H4 (cell line): ENCODE results near the gene ITGB5. TPM values are rescaled to one million over a fixed set of nuclear protein-coding genes. Genes with fewer than 3 reads are reported as not detected.

ENCODE experiments used
- DNase-seq: peaks from one replicate; pipeline ENCODE4 v3.0.0-alpha.2; 2015; ENCODE audit warnings: low spot score
- total RNA-seq: library from RNA; depleted of rRNA; stranded (reverse); fragments of >200 nt; shearing (Covaris generic); gene quantifications from 2 replicates; pipeline ENCODE4 v1.2.3, GENCODE V29; 2014

Gene ITGB5
- total RNA-seq, 1 experiment from 2014 or later = 189 TPM

GRCh38 chr3:124867511-124867910 is 19.7 kb downstream of the ITGB5 start:
- DNase-seq = no peak

- no peak for DNase-seq
Measured at GRCh38 chr3:124862006-124862405, 25.2 kb downstream of the ITGB5 start.

GRCh38 chr3:124861041-124861440 is 26.1 kb downstream of the ITGB5 start:
- no peak for DNase-seq

DNA sequence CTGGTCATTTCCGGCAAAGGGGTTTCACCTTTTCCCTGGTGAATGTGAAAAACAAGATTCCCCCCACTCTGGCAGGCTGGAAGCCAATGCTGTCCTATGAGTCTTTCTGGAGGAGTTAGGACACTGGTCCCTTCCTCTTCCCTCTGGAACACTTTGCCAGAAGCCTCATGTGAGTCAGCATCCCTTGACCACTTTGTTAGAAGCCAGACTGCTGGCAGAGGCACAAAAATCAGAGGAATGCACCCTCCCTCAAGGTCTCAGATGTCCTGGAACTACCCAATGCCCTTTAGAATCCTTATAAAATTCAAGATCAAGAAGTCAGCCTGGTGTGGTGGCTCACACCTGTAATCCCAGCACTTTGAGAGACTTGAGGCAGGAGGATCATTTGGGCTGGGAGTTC is 26.6 kb downstream of the ITGB5 start:
- peak; percentile 97 for DNase-seq

DNA sequence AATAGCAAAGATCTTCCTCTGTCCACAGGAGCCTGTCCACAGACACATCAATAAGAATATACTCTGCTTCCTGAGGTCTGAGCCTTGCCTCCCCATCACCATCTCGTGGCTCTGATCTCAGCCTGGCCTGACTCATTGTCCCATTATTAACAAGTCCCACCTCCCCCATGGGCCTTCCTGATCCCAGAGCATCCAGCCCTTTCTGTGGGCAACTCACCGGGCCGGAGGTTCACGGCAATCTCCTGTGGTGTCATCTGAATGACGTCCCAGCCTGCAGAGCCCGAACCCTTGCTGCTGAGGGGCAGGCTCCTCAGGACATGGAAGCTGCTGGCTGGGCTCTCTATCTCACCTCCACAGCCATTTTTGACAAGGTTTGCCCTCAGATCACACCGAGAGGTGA is 28.1 kb downstream of the ITGB5 start:
- DNase-seq = peak; percentile 83

GRCh38 chr3:124858275-124858674 is 28.9 kb downstream of the ITGB5 start:
- DNase-seq = peak; percentile 72

DNA sequence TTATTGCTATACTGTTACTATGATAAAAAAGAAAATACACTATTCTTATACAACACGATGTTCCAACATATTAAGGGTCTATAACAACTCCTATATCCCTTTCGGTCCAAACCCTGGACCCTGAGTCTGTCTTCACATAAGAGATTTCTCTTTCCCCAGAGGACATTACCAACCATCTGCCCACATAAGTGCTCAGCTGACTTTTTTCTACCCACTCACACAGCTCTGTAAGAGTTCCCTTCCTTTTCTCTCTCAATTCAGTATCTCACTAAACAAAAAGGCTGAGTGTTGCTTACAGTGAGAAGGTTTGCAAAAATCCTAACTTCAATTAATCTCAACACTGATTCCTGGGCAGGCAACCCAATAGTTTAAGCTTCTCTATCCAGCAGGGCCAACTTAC is 30.5 kb downstream of the ITGB5 start:
- no peak for DNase-seq

DNA sequence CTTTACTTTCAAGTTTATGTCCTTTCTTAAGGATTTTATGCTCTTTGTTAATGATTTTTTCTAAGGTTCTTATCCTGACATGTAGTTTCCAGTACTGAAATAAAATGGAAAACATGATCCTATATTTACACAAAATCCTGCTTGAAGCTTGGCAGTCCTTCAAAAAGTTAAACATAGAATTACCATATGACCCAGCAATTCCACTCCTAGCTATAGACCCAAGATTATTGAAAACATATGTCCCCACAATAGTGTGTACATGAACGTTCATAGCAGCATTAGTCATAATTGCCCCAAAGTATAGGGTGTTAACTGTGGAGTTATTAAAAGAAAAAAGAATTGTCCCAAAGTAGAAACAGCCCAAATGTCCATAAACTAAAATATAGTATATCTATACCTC is 33.2 kb downstream of the ITGB5 start:
- DNase-seq = no peak

DNA sequence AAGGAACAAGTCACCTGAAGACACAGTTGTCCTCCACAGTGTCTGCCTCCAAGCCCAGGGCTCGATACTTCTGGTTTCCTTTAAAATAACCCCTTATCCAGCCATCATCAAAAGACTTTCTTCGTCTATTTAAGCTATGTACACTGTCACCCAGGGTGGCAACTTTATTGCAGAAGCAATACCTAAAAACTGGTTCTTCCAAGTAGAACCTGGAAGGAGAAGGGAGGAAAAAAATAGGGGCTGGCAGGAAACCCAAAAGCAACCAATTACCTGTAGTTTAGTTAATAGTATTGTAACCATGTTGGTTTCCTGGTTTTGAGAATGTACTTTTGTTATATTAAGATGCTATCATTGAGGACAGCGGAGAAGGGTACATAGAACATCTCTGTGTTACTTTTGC is 33.7 kb downstream of the ITGB5 start:
- DNase-seq = no peak

DNA sequence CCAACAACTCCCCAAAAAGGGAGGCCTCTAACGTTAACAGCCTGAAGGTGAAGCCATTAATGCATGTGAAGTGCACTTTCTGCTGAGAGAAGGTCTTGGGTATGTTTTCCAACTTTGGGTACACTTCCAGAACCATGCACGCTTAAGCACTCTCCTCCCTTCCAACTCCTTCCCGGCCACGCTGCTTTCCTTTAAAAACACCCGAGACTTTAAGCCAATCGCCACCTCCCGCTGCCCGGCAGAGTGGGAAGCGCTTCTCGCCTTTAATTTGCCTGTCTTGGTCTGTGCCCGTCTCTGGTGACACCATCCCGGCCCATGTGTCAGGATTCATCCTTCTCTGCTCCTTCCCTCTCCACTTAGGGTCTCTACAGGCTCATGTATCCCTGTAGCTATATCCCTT is 35.3 kb downstream of the ITGB5 start:
- DNase-seq = no peak

- no peak for DNase-seq
Measured at GRCh38 chr3:124851136-124851535, 36.0 kb downstream of the ITGB5 start.

DNA sequence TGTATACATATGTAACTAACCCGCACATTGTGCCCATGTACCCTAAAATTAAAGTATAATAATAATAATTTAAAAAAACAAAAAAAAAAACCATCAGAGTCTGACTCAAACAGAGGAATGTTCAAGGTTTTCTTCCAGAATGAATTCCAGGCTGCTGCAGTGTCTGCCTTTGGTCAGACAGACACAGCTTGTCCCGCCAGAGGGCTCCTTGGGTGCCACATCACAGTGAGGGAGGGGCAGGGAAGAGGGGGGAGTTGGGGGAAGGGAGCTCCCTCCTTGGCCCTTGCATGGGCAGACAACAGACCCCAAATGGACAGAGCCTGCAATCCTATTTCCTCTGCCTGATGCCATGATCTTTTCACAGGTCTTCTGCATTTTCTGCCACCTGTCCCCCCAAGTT is 36.5 kb downstream of the ITGB5 start:
- no peak for DNase-seq

DNA sequence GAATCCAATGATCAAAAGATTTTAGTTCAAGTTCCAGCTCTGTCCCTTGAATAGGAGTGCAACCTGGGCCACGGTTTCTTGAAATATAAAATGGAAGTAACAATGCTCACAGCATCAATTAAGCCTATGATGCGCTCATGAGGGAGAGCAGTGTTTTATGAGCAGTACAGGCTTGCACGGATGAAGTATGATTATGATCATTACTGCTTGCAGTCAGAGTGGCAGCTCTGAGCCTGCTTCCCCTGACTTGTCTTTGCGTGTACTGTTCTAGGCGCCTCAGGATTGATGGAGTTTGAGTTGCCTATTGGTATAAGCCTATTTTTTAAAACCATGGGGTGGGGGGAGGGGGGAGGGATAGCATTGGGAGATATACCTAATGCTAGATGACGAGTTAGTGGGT is 37.0 kb downstream of the ITGB5 start:
- no peak for DNase-seq

DNA sequence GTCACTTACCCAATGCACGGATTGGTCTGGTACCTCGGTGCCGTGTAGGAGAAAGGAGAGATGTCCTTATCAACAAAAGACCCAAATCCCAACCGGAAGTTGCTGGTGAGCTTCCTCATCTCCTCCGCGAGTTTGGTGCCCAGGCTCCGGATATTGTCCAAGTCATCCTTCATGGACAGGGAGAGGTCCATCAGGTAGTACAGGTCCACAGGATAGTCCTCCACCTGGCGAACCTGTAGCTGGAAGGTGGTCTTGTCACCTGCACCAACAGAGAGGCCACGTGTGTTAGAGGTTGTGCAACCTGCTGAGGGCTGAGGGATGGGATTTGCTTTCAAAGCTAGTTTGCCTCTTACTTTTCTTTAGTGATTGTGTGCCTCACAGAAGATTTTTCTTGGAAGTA is 38.9 kb downstream of the ITGB5 start:
- DNase-seq = no peak

- no peak for DNase-seq
Measured at GRCh38 chr3:124847863-124848262, 39.3 kb downstream of the ITGB5 start.

DNA sequence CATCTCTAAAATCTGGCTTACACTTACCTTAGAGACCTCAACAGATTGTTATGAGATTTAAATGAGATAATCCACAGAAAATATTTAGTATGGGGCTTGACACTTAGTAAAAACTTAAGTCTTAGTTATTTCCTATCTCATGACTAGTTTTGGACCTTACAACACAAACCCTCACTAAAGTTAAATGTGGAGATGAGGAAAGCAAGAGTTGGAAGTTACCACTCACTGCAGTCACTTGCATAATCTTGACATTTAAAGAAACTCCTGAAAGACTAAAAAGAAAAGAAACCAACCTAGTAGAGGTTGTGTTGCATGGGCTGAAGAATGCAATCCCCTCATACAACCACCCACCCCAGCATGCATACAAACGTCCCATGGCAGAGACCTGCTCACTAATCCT is 40.1 kb downstream of the ITGB5 start:
- no peak for DNase-seq

- peak; percentile 70 for DNase-seq
Measured at GRCh38 chr3:124846189-124846588, 41.0 kb downstream of the ITGB5 start.

DNA sequence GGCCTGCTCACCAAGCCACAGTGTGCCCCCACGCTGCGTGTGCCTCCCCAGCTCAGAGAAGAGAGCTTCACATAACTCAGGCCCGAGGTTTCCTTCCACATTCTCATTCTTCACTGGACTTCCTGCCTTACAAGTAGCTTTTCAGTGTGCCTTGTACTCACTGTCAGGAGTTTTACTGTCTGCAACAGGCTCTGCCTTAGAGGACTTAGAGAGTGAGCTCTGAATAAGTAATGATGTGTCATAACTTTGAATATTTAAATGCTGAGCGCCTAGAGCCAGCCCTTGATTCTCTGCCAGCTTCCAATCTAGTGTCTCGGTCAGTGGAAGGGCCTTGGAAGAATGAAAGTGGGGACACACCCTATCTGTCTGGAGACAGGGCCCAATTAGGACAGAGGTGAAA is 41.8 kb downstream of the ITGB5 start:
- peak; percentile 46 for DNase-seq

DNA sequence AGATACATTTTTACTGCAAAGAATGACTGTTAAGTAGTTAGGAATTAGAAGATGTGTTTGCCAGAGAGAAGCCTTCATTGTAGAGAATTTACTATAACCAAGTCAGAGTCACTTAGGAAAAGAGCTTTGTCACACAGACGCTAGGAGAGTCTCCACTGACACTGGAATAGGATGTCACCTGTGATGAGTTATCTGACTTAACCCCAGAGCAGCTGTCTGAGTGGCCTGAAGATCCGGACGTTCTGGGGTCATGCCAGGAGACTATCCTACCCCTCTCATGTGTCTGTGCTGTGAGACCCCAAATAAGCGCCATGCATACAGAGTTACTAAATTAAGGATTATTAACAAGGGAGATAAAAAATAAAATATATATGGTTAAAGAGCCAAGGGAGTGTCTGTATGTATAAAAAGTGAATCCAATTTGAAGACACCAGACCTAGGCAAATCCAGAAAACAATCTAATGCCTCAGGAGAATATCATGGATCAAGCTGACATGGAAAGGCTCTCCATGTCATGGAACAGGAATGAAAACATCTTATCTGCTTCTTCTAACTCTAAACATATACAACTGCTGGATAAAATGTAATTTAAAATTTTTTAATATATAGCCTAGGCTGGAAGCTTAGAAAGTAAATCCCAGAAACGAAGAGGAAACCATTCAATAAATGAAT is 43.5 kb downstream of the ITGB5 start:
- no peak for DNase-seq

DNA sequence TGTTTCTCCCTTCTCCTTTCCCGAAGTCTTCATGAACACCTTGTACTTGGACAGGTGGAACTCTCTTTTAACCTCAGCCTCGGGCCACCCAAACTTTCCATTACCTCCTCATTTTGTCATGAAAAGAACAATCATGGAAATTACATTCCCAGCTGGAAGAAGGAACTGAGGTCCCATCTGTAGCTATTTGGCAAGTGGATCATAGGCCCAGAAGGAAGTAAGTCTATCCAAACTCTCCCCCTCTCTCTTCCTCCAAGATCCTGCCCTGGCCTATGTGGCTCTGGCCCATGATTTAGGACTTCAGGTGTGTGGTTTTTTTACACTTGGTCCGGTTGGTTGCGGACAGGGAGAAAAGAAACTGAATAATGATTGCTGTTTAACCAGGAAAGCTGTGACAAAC is 44.1 kb downstream of the ITGB5 start:
- DNase-seq = no peak

GRCh38 chr3:124841517-124841916 is 45.6 kb downstream of the ITGB5 start:
- no peak for DNase-seq

- no peak for DNase-seq
Measured at GRCh38 chr3:124840331-124840730, 46.8 kb downstream of the ITGB5 start.

DNA sequence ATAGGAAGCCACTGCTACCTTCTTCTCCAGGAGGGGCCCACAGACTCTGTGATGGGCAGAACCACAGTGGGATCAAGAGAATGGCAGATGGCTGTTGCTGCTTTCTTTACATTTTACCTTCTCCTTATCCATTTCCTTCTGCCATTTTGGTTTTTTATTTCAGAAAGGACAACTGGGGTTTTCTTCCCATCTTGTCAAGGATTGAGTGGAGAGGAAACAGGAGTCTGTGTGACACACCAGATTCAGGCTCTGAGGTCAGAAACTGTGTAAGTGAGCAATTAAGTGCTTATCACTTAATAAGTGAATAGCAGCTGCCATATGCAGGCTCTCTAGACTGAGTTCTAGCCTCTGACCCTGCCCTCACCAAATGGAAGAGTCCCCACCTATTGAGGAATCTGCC is 47.3 kb downstream of the ITGB5 start:
- DNase-seq = no peak

- DNase-seq = no peak
Measured at GRCh38 chr3:124838963-124839362, 48.2 kb downstream of the ITGB5 start.
